ENCODE measurements around the gene FOCAD.

GRCh38 chr9:20984506-20984905 lies 300.4 kb downstream of the FOCAD start:
- TF ChIP-seq POLR2A (IDR thresholded peaks at IDR 0.05; ENCODE audit: low read depth, low read length) (no peak), POLR2AphosphoS5 (IDR thresholded peaks at IDR 0.05; ENCODE audit: low read depth, low read length) (no peak)
